ENCODE results near the gene PITPNB.

DNA sequence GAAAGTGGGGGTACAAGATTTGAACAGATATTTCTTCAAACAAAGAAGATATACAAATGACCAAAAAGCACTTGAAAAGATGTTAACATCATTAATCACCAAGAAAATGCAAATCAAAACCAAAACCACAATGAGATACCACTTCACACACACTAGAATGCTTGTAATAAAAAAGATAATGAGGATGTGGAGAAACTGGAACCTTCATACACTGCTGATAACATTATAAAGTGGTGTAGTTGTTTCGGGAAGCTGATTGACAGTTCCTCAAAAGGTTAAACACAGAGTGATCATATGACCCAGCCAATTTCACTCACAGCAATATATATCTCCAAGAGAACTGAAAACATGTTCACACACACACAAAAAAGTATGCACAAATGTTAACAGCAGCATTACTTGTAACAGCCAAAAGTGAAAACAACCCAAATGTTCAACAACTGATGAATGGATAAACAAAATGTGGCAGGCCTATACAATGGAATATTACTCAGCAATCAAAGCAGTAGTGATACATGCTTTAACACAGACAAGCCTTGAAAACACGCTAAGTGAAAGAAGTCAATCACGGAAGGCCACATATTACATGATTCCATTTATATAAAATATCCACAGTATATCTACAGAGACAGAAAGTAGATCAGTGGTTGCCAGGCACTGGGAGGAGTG is 15.1 kb downstream of the PITPNB start:
- TF ChIP-seq, protein P1, sequence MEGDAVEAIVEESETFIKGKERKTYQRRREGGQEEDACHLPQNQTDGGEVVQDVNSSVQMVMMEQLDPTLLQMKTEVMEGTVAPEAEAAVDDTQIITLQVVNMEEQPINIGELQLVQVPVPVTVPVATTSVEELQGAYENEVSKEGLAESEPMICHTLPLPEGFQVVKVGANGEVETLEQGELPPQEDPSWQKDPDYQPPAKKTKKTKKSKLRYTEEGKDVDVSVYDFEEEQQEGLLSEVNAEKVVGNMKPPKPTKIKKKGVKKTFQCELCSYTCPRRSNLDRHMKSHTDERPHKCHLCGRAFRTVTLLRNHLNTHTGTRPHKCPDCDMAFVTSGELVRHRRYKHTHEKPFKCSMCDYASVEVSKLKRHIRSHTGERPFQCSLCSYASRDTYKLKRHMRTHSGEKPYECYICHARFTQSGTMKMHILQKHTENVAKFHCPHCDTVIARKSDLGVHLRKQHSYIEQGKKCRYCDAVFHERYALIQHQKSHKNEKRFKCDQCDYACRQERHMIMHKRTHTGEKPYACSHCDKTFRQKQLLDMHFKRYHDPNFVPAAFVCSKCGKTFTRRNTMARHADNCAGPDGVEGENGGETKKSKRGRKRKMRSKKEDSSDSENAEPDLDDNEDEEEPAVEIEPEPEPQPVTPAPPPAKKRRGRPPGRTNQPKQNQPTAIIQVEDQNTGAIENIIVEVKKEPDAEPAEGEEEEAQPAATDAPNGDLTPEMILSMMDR (IDR thresholded peaks at IDR 0.05 in 4 of 5, conservative IDR thresholded peaks at IDR 0.05 in 1 of 5): no peak
- no peak for TF ChIP-seq POLR2A (IDR thresholded peaks at IDR 0.05)

Data from gastrocnemius medialis (tissue), 4 donors.